HG03469 (cell line): Measurements from ENCODE around the gene INS.

Source experiments
- ATAC-seq: cut with Tn5 transposase; IDR thresholded peaks from one replicate; pipeline ENCODE4 v1.9.1; 2021; ENCODE audit warnings: mild to moderate bottlenecking, moderate library complexity, moderate number of reproducible peaks; ENCODE audit not compliant: unreplicated experiment

INS gene

DNA sequence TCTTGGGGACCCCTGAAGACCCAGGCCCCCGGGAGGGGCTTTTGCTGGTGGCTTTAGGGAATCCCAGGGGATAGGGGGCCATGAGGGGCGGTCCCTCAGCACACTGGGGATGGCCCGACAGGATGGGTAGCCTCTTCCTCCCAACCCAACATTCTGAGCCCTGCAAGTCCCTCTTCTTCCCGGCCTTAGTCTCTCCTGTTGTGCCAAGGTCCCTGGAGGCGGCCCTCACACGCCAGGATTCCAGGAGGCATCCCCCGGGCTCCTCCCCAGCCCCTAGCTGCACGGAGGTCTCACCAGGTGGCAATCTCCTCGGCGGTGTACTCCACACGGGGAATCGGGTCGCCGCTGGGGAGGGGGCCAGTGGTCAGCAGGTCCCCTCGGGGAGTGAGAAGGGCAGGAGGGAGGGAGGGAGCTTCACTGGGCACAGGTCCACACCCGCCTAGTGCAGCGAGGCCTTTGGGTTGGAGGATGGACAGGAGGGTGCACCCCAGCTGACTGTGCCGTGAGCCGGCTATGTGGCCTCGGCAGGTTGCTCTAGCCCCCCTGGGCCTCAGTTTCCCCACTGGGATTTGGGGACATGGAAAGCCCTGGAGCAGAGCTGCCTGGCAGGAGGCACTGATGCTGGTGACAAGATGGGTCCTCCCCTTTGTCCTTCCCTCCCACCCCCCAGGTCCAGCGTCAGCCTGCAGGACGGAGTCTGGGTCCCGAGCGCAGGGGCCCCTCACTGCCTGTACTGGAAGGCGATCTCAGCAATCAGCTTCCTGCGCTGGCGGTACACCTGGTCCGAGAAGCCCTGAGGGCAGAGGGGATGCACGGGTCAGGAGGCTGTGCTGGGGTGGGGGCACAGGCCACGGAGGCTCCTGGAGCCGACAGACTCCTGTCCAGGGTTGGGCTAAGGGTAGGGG lies 6.4 kb upstream of the INS start:
- ATAC-seq, result no peak

DNA sequence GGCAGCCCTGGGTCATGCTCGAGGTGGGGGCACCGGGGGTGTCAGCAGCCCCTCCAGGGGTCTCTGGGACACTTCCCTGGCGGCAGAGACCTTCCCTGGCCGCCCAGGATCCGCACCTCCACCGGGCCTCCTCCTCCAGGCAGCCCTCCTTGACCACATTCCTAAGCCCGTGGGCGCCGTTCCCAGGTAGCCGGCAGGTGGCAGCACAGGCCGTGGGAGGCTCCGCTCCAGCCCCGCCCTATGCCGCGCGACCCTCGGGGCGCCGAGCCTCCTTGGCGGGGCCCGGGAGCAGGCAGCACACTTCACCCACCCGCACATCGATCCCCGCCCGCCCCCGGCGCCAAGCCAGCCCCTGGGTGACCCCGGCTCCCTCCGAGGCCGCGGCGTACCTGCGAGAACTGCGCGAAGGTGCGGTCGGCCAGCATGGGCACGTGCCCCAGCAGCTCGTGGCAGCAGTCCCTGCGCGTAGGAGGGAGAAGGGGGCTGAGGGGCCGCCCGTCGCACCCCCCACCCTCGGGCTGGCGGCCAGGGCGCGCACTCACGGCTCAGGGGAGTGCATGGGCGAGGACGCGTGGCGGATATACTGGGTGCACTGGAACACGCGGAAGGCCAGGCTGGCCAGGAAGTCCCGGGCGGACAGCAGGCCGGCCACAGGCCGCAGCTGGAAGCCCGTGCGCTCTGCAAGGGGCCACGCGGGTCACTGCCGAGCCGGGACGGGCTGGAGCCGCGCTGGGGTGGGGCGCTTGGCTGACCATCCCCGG lies 5.3 kb upstream of the INS start:
- ATAC-seq, result no peak

DNA sequence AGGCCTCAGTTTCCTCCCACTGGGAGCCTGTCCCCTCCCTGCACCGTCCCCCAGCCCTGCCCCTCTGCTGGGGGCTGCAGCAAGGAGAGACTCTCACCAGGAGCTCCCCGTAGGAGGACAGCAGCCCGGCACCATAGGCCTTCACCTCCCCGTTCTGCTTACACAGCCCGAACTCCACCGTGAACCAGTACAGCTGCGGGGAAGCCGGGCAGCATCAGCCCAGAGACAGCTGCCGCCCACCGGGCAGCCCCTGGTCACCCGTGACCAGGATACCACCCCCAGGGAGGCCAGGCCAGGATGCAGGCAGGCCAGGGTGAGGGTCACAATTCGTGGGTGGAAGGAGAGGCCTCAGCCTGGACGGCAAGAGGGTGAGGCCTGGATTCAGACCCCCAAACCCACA lies 4.6 kb upstream of the INS start:
- ATAC-seq, result no peak

DNA sequence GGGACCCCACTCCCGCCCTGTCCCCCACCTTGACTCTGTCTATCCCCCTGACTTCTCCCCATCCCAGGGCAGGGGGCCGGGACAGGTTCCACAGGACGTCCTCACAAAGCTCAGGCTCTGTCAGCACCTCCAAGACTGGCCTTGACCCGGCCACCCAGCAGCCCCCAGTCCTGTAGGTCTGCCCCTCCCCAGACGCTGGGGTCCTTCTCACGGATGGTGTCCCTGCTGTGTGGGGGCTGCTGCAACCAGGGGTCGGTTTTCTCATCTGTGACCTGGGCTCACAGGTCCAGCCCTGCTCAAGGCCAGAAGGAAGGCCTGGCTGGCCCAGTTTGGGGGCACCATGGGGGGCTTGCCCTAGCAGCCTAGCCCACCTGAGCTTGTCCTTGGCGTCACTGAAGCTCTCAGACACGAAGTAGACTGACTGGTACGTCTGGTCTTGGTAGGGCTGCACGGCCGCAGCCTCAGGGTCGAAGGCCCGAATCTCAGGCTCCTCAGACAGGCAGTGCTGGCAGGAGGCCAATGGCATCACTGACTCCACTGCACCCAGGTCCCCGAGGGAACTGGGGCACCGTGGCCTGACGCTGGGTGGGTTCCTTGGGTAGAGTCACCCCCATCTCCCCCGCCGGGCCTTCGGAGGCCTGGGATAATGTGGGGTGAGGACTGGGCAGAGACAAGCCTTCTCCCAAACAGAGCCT lies 4.0 kb upstream of the INS start:
- ATAC-seq, result no peak

DNA sequence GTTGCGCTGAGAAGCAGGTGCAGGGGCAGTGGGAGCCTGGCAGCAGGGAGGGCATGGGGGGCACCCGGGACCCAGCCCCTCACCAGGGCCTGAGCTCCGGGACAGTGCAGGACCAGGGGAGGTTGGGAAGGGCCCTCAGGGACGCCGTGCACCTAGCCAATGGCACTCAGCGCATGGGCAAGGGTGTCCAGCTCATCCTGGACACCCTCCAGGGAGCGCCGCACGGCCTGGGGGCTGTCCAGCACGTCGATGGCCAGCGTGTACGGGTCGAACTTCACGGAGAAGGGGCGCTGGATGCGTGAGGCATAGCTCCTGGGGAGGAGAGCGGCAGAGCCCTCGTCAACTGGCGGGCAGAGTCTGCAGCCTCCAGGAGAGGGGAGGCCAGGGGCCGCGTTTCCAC lies 3.1 kb upstream of the INS start:
- no peak for ATAC-seq

DNA sequence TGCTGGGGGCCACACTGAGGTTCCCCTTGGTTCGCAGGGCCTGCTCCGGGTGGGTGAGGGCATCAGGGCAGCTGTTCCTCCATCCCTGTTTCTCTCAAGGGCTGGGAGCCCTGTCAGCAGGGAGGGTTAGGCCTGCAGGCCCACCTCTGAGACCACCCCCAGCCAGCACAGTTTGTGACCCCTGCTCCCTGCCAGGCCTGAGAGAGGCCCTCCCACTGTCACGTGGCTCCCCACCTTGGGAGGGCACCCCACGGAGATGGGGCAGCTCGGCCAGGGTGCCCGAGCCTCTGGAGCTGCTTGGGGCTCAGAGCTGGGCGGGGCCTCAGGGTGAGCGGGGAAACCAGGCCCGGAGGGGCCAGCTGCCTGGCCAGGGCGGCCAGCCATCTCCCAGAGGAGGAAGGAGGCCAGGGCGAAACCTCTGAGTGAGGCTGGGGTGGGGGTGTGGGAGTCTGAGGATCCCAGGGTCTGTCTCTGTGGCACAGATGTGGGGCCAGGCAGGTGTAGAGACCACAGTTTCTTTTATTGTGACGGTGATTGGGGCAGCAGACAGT lies 2.5 kb upstream of the INS start:
- ATAC-seq, result no peak

DNA sequence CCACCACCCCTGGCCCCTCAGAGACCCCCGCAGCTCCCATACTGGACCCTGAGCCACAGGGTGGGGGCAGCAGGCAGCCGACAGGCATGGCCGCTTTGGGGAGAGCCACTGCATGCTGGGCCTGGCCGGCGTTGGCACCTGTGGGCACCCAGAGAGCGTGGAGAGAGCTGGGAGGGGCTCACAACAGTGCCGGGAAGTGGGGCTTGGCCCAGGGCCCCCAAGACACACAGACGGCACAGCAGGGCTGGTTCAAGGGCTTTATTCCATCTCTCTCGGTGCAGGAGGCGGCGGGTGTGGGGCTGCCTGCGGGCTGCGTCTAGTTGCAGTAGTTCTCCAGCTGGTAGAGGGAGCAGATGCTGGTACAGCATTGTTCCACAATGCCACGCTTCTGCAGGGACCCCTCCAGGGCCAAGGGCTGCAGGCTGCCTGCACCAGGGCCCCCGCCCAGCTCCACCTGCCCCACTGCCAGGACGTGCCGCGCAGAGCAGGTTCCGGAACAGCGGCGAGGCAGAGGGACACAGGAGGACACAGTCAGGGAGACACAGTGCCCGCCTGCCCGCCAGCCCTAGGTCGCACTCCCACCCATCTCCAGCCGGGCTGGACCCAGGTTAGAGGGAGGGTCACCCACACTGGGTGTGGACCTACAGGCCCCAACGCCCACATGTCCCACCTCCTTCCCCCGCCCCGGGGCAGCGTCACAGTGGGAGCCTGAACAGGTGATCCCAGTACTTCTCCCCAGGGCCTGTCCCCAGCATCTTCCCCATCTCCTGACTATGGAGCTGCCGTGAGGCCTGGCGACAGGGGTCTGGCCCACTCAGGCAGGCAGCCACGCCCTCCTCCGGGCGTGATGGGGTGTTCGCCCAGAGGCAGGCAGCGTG lies 1.2 kb downstream of the INS start:
- no peak for ATAC-seq

DNA sequence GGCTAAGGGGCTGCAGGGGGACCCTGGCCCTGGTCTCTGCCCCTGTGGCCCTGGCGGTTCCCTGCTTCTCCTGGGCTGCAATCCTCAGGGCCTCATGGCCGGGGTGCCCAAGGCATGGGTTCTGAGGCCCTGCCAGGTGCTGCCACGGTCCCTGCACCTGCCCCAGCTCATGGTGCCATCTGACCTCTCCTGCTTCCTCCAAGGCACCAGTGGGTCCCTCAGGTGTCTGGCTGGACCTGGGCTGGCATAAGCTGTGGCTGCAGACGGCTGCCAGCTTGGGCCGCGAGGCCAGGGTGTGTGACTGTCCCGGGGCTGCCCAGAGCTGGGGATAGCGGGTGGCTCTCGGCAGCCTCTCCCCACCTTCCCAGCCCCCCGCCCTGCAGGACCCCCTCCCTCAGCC lies 2.0 kb downstream of the INS start:
- ATAC-seq, result no peak

DNA sequence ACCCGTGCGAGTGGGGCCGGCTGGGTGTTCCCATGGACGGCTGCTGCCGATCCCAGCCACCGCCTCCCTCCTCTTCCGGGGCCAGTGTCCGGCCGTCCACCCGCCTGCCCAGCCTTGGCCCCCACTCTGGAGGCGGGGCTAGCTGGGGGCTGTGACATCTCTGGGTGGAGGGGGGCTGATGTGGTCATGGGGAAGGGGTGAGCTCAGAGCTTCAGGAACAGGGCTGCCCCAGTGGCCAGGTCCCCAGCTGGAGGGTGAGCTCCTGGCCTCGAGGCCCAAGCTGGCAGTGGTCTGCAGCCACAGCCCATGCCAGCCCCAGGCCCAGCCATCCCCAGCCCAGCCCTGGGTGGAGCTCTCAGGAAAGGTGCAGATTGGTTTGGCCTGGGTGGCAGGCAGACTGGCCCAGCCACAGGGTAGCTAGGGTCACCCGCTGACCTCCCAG lies 2.7 kb downstream of the INS start:
- ATAC-seq, result no peak

DNA sequence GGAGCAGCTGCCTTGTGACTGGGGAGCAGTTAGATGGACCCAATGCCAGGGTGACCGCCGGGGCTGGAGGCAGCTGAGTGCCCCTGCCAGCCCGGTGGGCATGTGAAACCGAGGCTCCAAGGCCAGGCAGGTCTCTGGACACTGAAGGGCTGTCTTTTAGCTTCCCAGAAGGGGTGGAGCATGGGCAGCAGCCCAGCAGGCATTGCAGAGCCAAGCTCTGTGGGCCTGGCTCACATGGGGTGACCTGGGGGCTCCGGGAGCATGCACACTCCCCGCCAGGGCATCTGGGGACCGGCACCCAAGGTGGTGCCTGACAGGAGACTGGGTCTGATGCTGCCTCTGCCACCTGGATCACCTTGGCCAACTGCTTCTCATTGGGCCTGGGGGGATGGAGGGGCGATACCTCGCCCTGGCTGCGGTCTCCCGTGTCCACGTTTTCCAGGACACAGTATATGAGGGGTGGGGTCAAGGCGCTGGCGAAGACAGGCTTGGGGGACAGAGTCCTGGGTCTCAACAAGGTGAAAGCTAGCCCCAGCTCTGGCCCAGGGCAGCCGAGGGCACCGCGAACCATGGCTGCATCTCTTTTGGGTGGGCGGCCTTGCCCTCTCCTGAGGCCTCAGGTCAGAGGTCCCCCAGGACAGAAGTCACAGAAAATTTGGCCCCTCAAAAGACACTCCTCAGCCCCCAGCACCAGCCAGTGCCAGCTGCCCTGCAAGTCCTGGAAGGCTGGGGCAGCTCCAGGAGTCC lies 3.5 kb downstream of the INS start:
- no peak for ATAC-seq

DNA sequence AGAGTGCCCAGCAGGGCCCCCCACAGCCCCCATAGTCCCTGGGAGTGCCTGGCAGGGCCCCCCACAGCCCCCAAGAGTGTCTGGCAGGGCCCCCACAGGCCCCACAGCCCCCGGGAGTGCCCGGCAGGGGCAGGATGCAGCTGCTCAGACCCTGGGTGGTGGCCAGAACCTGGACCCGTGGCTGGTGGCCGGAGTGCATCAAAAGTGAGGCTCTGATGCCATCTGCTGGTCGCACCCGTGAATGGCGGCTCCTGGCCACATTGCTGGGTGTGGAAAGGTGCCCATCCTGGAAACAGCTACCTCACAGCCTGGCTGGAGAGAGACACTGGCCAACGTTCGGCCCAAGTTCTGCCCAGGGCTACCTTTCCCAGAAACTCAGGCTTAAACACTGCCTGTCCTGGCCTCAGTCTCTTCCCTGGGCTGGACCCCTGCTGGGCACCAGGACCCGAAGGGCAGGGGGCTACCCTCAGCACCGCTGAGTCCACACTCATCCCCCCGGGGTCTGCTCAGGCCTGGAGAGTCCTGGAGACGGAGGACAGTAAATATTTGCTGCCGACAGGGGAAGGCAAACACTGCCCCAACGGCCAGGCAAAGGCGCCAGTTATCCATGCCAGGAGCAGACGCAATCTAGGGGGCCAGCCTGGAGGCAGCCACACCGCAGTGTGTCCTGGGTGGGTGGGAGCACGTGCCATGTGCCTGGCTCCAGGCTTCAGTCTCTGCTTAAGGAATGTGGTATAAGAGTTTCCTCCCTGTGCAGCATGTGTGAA lies 4.4 kb downstream of the INS start:
- no peak for ATAC-seq

DNA sequence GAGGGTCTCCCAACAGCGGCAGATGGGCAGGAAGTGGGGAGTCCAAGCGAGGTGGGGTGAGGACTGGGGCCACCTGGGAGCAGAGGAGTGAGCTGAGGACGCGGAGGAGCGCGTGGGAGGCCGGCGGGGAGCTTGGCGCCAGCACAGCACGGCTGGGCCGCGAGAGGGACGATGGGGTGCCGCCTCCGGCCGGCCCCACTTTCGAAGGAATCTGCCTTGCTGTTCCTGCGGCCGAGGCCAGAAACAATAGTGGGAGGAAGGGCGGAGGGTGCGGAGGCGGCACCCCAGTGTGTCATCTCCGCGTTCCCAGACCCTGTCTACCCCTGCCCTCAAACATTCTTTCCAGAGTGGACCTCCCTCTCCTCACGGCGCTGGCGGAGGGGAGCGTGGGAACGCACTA lies 5.5 kb downstream of the INS start:
- ATAC-seq, result no peak

DNA sequence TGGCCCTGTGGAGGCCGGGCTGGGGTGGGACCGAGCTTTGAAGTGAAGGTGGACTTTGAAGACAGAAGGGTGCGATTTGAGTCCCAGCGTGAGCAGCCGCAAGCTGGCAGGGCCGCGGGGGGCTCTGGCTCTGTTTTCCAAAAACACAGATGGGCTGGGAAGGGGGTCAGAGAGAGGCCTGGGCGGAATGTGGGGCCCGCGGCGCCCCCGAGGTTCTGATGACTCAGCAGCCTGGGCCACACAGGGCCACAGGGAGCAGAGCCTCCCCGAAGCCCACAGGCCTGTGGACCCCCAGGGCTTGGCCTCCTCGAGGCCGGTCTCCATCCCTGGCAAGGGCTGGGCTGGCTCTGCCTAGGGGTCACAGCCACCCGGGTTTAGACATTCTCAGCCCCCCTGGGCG lies 6.1 kb downstream of the INS start:
- ATAC-seq, result no peak

DNA sequence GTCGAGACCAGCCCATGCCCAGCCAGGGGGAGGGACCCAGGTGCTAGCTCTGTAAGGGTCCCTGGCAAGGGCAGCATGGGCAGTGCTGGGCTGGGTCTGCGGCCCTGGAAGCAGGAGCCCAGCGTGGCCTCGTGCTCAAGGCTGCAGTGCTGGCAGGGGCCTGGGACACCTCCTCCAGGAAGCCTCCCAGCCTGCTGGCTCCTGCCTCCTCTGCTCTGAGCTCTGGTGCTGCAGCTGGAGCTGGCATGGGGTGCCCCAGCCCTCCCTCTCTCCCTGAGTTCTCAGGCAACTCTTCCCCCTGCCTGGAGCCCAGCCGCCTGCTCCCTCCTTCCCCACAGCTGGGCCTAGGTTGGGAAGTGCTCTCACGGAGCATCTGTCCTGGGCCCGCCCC lies 6.8 kb downstream of the INS start:
- ATAC-seq, result no peak

DNA sequence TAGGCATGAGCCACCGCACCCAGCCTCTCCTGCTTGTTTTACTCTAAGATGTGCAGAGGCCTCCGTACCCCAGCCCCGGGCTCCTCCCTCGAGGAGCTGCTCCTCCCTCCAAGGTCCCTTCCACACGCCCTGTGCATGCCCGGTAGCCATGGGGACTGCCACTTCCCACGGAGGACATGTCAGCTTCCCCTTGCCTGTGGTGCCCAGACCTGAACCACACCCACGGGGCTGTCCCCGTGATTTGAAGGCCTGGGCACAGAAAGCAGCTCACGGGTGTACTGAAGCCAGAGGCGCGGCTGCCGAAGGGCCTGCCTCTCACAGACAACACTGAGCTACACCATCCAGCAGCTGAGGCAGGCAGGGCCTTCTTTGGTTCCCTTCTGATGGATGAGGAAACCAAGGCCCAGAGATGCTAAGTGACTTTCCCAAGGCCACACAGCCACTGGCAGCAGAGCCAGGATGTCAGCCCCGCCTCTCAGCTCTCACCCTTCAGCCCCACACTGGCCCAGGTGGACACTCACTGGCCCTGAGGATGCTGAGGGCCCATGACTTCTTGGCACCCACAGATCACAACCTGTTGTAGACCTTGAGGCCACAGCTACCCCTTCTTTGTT lies 7.3 kb downstream of the INS start:
- no peak for ATAC-seq

DNA sequence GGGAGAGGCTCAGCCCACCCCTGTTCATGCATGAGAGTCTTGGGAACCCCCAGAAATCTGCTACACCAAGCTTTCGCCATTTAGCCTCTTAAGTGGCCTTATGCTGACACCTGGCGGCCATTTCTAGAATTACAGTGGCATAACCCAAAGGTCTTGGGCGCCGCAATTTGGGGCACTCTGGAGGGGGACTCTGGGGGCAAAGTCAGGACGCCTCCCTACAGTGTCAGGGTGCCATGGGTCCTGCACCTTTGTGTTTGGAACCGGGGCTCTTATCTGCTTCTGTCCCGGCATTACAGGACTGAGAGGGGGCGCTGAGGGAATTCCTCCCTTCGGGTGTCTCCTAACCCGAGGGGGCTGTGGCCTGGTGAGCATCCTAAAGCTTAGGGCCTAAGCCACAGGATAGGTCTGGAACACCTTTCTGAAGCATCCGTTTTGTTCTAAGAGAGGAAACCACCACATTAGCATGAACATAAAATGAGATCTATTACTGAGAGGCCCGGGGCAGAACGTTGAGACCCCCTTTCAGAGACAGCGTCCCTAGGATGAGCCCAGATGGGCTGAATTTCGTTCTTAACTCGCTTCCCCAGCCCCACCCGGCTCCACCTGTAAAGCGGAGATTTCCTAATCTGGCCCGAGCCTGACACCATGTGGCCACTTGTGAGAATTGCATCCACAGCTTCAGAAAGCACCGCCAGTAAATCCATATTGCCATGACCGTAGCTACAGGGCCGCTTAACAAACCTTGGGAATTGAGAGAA lies 9.3 kb downstream of the INS start:
- no peak for ATAC-seq
